GM10266 (cell line): ENCODE data around the gene LRRC15.

Experiments used
- DNase-seq: peaks from one replicate; pipeline ENCODE4 v3.0.0; 2012; ENCODE audit errors: extremely low spot score
- CTCF ChIP-seq: IDR thresholded peaks from 2 replicates; pipeline ENCODE4 v1.5.1; 2012; ENCODE audit warnings: mild to moderate bottlenecking, low read depth; ENCODE audit not compliant: control insufficient read depth, insufficient read depth; ENCODE audit errors: missing control alignments

Gene LRRC15

DNA sequence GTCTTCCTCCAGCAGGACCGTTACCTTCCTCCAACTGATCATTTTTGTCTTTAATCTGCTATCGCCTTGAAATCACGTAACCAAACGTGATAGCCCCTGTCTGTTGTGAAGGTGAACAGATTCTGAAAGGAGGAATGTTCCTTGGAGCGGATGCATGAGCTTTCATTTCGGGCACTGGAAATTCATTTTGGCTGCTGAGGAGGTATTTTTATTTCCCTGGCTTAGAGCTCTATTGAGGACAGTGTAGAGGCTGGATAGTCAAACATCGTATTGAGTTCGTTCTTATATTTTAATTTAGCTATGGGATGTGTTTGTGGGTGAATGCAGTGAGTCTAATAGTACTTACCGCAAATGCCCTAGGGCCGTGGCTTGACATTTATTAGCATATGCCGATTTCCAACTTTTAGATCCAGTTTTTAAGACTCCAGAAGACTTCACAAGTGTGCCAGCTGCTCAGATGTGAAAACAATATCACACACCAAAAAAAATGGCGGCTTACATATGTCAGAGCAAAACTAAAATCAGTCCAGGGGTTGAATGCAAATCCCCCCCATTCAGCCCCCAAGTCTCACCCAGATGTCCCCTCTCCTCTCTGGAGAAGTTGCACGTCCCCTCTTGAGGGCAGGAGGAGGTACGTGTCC lies 40.5 kb downstream of the LRRC15 start:
- DNase-seq = no peak
- TF ChIP-seq CTCF = no peak

DNA sequence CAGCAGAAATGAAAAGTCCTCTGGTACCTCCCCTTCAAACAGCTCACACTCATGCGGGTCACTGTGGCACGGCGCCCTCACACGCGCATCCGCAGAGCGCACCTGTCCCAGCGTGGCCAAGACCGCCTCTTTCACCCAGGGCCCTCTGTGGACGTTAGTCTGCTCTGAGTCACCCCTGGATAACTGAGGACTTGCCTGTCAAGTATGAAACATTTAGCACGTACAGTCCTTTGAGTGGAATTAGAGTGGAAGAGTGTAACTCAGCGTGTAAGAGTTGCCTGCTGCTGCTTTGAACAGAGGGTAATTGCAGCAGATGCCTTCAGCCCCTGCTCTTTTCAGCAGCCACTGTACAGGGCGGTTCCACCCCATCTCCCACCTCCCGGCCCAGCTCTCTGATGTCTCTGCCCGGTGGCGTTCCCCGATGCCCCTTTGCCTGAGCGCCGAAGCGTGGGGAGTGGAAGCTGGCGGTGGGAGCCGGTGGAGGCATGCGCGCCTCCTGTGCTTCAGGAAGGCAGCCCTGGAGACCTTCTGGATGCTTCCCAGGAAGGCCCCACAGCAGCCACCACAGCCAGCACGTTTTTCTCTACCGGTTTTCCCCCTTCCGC lies 41.4 kb downstream of the LRRC15 start:
- TF ChIP-seq CTCF = no peak
- no peak for DNase-seq

DNA sequence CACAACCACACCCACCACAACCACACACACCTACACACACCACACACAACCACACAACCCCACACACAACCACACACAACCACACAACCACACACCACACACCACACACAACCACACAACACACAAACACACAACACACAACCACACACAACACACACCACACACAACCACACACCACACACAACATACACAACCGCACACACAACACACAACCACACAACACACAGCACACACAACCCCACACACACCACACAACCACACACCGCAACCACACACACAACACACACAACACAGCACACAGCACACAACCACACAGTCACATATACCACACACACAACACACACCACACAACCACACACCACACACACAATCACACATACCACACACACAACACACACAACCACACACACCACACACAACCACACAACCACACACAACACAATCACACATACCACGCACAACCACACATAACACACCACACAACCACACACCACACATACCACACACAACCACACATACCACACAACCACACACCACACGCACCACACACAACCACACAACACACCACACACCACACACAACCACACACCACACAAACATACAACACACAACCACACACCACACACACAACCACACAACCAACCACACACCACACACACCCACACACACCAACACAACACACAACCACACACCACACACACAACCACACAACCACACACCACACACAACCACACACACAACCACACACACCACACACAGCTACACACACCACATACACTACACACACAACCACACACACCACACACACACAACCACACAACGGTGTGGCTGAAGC lies 42.1 kb downstream of the LRRC15 start:
- no peak for TF ChIP-seq CTCF
- DNase-seq = no peak

DNA sequence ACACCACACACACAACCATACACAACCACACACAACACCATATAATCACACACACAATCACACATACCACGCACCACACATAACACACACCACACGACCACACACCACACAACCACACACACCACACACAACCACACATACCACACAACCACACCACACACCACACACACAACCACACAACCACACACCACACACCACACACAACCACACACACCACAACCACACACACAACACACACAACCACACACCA lies 42.6 kb downstream of the LRRC15 start:
- no peak for TF ChIP-seq CTCF
- DNase-seq = no peak

- TF ChIP-seq CTCF = no peak
- DNase-seq = no peak
These were observed 43.2 kb downstream of the LRRC15 start for GRCh38 chr3:194326192-194326967.

DNA sequence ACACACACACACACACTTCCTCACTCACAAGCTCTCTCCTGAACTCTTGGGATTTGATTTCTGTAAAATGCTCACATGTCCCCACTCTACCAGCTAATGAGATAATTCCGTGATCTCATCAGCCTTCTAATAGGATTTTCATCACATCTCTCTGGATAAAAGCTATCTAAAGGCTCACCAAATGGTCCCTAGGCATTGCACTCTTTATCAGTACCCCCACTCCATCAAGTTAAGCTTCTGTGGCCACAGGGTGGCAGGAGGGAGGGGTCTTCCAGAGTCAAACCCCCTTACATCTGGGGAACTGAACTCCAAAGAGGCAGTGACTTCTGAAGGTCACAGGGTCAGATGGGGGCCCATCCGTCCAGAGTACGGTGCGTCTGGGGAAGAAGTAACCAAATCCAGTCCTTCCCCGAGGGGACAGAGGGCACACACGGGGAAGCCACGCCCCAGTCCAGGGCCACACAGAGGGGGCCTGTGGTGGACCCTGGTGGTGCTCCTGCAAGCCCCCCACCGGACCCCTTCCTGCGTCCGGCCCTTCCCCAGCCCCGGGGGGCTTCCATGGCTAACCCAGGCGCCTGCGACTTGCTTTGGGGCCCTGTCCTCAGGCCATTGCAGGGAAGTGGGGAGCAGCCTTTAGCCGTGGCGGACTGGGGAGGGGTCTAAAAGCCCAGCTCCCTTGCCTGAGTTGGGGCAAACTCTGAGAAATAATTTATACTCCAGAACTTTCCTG lies 44.0 kb downstream of the LRRC15 start:
- no peak for TF ChIP-seq CTCF
- DNase-seq = no peak
